MM.1S (cell line): ENCODE data around the gene GPR158.

ENCODE experiments used
- DNase-seq: peaks from one replicate; pipeline ENCODE4 v3.0.0-alpha.2; 2015
- H2AFZ ChIP-seq: fragments of 300-600 bp; sonication (generic); 2 replicates; pipeline ENCODE4 v1.6.0; 2016; ENCODE audit warnings: antibody characterized with exemption, low read length
- H3F3A ChIP-seq: fragments of 300-600 bp; sonication (generic); 2 replicates; pipeline ENCODE4 v1.6.1; 2016; ENCODE audit warnings: mild to moderate bottlenecking, antibody characterized with exemption, low read length, moderate library complexity, mixed read lengths; ENCODE audit not compliant: insufficient read depth
- H3K27ac ChIP-seq: fragments of 300-600 bp; sonication (generic); 2 replicates; pipeline ENCODE4 v1.5.1; 2016; ENCODE audit warnings: mild to moderate bottlenecking, low read length
- H3K27me3 ChIP-seq: fragments of 300-600 bp; sonication (generic); replicated peaks from 2 replicates; pipeline ENCODE4 v1.6.0; 2016; ENCODE audit warnings: low read length; ENCODE audit not compliant: insufficient read depth
- H3K36me3 ChIP-seq: fragments of 300-600 bp; sonication (generic); replicated peaks from 2 replicates; pipeline ENCODE4 v1.6.1; 2016; ENCODE audit warnings: mild to moderate bottlenecking, low read length, mixed read lengths; ENCODE audit not compliant: insufficient read depth
- H3K4me1 ChIP-seq: fragments of 300-600 bp; sonication (generic); 2 replicates; pipeline ENCODE4 v1.6.1; 2016; ENCODE audit warnings: low read length, mixed read lengths
- H3K4me2 ChIP-seq: fragments of 300-600 bp; sonication (generic); 2 replicates; pipeline ENCODE4 v1.6.0; 2016; ENCODE audit warnings: low read depth, low read length
- H3K4me3 ChIP-seq: fragments of 300-600 bp; sonication (generic); 2 replicates; pipeline ENCODE4 v1.5.1; 2016; ENCODE audit warnings: low read length, mixed read lengths
- H3K79me2 ChIP-seq: fragments of 300-600 bp; sonication (generic); 2 replicates; pipeline ENCODE4 v1.6.1; 2016; ENCODE audit warnings: mixed run types, low read length, mixed read lengths
- H3K9ac ChIP-seq: fragments of 300-600 bp; sonication (generic); 2 replicates; pipeline ENCODE4 v1.6.1; 2016; ENCODE audit warnings: low read length, mixed read lengths
- H3K9me2 ChIP-seq: fragments of 300-600 bp; sonication (generic); replicated peaks from 2 replicates; pipeline ENCODE4 v1.6.1; 2016; ENCODE audit warnings: mild to moderate bottlenecking, low read length, mixed read lengths; ENCODE audit not compliant: insufficient read depth
- H3K9me3 ChIP-seq: fragments of 300-600 bp; sonication (generic); replicated peaks from 2 replicates; pipeline ENCODE4 v1.6.1; 2016; ENCODE audit warnings: mild to moderate bottlenecking, low read length, mixed read lengths; ENCODE audit not compliant: insufficient read depth
- H4K20me1 ChIP-seq: fragments of 300-600 bp; sonication (generic); 2 replicates; pipeline ENCODE4 v1.6.1; 2016; ENCODE audit warnings: mild to moderate bottlenecking, low read length, moderate library complexity, mixed read lengths; ENCODE audit not compliant: insufficient read depth
- CTCF ChIP-seq: fragments of 300-600 bp; sonication (generic); IDR thresholded peaks from 2 replicates; pipeline ENCODE4 v1.5.1; 2016; ENCODE audit warnings: antibody characterized with exemption, low read length, mixed read lengths
- EZH2 ChIP-seq: fragments of 300-600 bp; sonication (generic); optimal IDR thresholded peaks from 2 replicates; pipeline ENCODE3; 2017; ENCODE audit warnings: low read depth, mild to moderate bottlenecking, antibody characterized with exemption, low read length, mixed read lengths
- EZH2phosphoT487 ChIP-seq: fragments of 300-600 bp; sonication (generic); IDR thresholded peaks from 2 replicates; pipeline ENCODE4 v1.6.1; 2018; ENCODE audit warnings: antibody characterized with exemption, low read length

The GPR158 gene

GRCh38 chr10:25177754-25178135 lies 2.9 kb downstream of the GPR158 start:
- H3F3A ChIP-seq, result no peaks in the 10 kb centered on the region
- no peak overlapping the region for H3K4me2 ChIP-seq
- no peak for TF ChIP-seq CTCF
- TF ChIP-seq EZH2phosphoT487, result no peak
- no peak for TF ChIP-seq EZH2
- no peaks in the 10 kb centered on the region for H3K4me1 ChIP-seq
- no peak overlapping the region for H2AFZ ChIP-seq
- H3K4me3 ChIP-seq, result no peak overlapping the region
- H3K79me2 ChIP-seq, result no peaks in the 10 kb centered on the region
- no peaks in the 10 kb centered on the region for H3K9me2 ChIP-seq
- no peaks in the 10 kb centered on the region for H3K36me3 ChIP-seq
- no peaks in the 10 kb centered on the region for H3K27me3 ChIP-seq
- H4K20me1 ChIP-seq, result no peaks in the 10 kb centered on the region
- H3K27ac ChIP-seq, result no peak overlapping the region
- DNase-seq, result no peak
- H3K9ac ChIP-seq, result no peak overlapping the region
- no peaks in the 10 kb centered on the region for H3K9me3 ChIP-seq

- DNase-seq, result no peak
- Histone ChIP-seq H3K36me3 (no peaks in the 10 kb centered on the region), H3K9me2 (no peaks in the 10 kb centered on the region), H3K4me3 (no peak overlapping the region), H3K4me1 (no peaks in the 10 kb centered on the region), H2AFZ (no peak overlapping the region), H3K27me3 (no peaks in the 10 kb centered on the region), H4K20me1 (no peaks in the 10 kb centered on the region), H3K9ac (no peak overlapping the region), H3K9me3 (no peaks in the 10 kb centered on the region), H3K27ac (no peak overlapping the region), H3F3A (no peaks in the 10 kb centered on the region), H3K79me2 (no peaks in the 10 kb centered on the region), H3K4me2 (no peak overlapping the region)
- TF ChIP-seq CTCF (no peak), EZH2 (no peak), EZH2phosphoT487 (no peak)
Observed at GRCh38 chr10:25178411-25178810, 3.6 kb downstream of the GPR158 start.

- Histone ChIP-seq H2AFZ (no peak overlapping the region), H3K4me3 (no peak overlapping the region), H4K20me1 (no peaks in the 10 kb centered on the region), H3K79me2 (no peaks in the 10 kb centered on the region), H3K9me2 (no peaks in the 10 kb centered on the region), H3K4me2 (no peak overlapping the region), H3K4me1 (no peaks in the 10 kb centered on the region), H3K27ac (no peak overlapping the region), H3K9me3 (no peaks in the 10 kb centered on the region), H3F3A (no peaks in the 10 kb centered on the region), H3K9ac (no peak overlapping the region), H3K27me3 (no peaks in the 10 kb centered on the region), H3K36me3 (no peaks in the 10 kb centered on the region)
- no peak for DNase-seq
- TF ChIP-seq EZH2phosphoT487 (no peak), EZH2 (no peak), CTCF (no peak)
Observed at GRCh38 chr10:25180801-25181200, 6.0 kb downstream of the GPR158 start.
